Measurements from ENCODE around the gene CES1.
"Not testable (repeated sequence)": the region's sequence is repeated elsewhere in the genome, so short reads cannot be mapped to it uniquely, and the experiment has no call there.

Gene CES1

DNA sequence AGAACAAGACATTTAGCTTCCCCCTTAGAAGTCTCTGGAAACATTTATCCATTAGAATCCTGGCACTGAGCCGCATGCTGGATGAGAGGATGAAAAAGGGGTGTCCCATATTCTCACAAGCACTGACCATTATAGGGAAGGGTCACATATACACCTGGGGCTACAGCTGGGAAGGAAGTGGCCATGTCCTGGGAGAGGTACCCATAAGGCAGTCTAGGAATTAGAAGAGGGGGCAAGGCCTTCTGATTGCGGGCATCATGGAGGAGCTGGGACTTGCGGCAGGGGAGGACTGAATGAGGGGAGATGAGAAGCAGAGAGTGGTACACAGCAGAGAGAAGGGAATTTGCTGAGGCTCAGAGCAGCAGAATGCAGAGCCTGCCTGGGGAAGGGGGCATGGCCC is 3.7 kb downstream of the CES1 start:
- not testable (repeated sequence) for DNase-seq

GRCh38 chr16:55828680-55829079 is 4.2 kb downstream of the CES1 start:
- DNase-seq, result no peak

- DNase-seq, result no peak
Observed at GRCh38 chr16:55825115-55825728, 7.7 kb downstream of the CES1 start.

DNA sequence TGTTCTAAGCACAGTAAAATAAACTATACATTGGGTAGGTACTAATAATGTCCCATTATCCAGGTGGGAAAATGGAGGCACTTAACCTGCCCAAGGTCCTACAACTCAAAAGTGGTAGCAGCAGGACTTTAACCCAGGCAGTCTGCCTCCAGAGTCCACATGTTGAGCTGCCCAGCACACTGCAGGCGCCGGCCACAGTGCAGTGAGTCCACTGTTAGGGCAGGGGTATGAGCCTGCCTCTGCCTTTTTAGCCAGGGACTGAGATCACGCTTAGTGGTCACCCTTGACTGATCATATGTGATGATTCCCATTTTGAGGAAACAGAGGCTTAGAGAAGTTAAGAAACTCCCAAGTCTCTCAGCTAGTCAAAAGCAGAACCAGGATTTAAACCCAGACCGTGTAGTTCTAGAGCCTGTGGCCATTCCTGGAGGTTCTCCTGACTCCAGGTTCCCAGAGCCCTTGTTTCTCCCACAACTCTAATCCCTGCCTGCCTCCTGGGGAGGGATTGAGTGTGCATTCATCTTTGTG is 8.4 kb downstream of the CES1 start:
- DNase-seq, result no peak

GRCh38 chr16:55822280-55822810 is 10.6 kb downstream of the CES1 start:
- DNase-seq, result no peak

- no peak for DNase-seq
Observed at GRCh38 chr16:55821210-55821609, 11.7 kb downstream of the CES1 start.

DNA sequence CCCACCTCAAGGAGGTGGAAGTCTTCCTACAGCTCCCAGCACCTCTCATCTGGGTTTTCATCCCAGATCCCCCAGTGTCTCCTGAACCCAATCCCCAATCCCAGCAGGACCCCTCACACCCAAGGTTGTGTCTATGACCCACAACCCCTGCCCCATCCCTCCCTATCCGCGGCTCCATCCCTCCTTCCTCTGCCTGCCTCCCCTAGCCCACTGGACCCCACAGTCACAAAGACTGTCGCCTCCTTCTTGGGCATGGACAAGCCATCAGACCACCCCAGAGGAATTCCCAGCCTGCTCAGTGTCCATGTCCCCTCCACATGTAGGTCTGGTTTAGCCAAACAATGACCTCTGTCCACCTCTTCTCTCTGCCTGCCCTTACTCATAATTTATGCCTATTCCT is 12.3 kb downstream of the CES1 start:
- DNase-seq, result no peak

DNA sequence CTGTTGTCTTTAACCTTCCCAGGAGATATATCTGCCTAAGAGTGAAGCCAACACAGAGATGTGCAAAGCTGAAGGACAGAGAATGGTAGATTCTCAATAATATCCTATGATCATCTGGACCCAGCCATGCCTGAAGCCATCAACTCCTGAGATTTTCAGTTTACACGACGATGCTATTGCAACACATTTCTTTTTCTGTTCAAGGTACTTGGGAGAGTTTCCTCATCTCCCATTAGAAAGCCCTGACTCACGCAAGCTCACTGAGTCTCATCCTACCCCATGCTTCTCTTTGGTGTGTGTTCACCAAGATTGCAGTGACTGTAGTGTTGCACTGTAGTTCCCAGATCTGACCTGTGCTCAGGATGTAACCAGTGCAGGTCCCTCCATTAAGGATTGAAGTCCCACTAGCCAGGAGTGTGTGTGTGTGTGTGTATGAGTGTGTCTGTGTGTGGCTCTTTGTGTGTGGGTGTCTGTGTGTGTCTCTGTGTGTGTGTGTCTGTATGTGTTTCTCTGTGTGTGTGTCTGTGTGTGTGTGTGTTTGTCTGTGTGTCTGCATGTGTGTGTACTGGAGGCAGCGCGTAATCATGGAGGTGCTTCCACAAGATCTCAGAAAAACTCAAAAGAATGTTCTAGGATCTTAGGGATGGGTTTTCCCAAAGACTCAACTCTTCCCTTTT is 15.5 kb downstream of the CES1 start:
- DNase-seq, result no peak

DNA sequence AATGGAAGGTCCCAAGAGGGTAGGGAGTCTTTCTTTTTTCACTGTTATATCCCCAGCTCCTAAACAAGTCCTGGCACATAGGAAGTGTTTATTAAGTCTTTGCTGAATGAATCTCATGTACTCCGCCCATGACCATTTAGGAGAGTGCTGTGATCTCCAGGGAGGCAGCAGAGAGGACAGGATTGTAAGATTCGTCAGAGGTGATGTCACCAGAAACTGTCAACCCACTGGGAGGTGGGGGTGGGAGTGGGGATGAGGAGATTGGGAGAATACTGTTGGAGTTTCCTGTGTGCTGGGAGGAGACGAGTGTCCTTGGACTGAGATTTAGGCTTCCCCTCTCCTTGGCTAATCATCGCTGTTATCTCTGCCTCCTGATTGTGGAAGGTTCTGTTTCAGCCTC is 16.7 kb downstream of the CES1 start:
- not testable (repeated sequence) for DNase-seq

DNA sequence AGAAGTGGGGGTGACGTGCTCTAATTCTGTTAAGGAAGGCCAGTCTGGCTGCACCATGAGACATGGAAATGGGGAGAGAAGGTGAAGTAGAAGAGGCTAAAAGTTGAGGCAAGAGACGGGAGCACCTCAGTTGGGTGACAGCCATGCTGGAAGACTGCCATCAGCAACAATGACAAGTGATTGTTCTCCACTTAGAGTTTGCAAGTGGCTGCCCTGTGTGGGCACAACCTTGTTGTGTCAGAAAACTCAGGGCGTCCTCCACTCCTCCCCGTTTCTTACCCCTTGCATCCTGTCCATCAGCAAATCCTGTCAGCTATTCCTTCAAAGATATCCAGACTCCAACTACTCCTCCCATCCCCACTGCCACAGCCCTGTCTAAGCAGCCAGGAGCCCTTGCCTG is 17.6 kb downstream of the CES1 start:
- no peak for DNase-seq

DNA sequence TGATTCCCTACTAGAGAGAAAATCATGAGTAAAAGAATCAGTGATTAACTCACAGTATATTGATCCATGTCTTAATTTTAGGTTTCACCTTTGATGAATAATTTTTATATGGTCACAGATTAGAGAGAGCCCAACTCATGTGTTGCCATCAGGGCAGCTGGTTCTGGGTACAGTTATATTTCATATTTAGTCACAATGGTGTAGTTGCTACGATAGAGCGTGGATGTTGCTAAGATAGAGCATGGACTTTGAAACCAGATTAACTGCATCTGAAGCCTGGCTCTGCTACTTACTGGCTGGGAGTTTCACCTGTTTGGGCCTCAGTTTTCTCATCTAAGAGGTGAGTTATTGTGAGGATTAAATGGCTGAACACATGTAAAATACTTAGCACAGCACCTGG is 18.7 kb downstream of the CES1 start:
- not testable (repeated sequence) for DNase-seq

- not testable (repeated sequence) for DNase-seq
Observed at GRCh38 chr16:55813730-55814129, 19.2 kb downstream of the CES1 start.

DNA sequence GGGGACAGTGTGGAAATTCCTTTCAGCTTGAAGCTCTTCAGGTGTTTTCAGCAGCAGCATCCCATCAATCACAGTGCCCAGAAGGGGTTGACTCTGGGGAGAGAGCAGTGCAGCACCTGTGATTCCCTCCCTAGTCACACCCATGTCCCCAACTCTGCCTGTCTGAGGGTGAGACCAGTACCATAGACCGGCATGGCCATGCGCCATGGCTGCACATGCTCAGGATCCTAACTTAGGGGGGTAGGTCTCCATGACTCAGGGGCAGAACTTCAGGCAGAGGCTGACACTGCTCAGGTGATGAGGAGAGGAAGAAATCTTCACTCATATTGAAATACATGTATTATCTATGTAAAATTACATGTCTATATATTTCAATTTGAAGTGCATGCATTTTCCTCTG is 19.9 kb downstream of the CES1 start:
- no peak for DNase-seq

GRCh38 chr16:55811811-55812210 is 21.1 kb downstream of the CES1 start:
- DNase-seq, result no peak

GRCh38 chr16:55810451-55810961 is 22.4 kb downstream of the CES1 start:
- no peak for DNase-seq

DNA sequence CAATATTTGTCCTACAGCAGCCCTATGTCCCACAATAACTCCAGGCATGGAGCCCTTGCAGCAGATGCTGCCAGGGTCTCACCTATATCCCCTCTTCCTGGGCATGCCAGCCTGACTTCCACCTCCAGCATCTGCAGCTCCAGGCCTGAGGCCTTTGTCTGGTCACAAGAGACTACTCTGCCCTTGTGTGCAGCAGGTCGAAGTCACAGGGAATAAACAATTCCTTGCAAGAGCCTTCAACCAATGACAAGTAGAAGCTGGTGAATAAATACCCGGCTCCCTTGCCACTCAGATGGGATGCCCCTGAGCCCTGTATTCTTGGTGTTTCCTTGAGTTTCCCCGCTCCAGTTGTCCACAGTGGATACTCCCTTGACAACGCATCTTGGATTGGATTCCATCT is 23.0 kb downstream of the CES1 start:
- DNase-seq, result no peak

GRCh38 chr16:55809386-55809785 is 23.5 kb downstream of the CES1 start:
- no peak for DNase-seq

DNA sequence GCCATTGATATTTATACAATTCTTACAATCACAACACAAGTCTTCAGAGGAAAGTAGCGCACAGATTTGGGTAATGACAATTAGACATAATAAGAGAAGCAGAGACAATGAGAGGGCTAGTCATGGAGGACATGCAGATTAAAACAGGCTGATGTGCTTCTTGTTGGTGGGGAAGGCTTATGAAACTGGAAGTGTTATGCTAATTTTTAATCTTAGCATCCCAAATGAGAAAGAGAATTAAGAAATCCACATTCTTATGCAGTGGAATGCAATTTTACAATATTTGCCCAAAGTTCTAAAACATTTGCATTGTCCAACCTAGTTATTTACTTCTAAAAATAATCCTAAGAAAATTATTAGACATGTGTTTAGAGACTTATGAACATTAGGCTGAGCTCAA is 24.6 kb downstream of the CES1 start:
- DNase-seq, result not testable (repeated sequence)

- DNase-seq, result not testable (repeated sequence)
Observed at GRCh38 chr16:55805104-55805503, 27.8 kb downstream of the CES1 start.

DNA sequence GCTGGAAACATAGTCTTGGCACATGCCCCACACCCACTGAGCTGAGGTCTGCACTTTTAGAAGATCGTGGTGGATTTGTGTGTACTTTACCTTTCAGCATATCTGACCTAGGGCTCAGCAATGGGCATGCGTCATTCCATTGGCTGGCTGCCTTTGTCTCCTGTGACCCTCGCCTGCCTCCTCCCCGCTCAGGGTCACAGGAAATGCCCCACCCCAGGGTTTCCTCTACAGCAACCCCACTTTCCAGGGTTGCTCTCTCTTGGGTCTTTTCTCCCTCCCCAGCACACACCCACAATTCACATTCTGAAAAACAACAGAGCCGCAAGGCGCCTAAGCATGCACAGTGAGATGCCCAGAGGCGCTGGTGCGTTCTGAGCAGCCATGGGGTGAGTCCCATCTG is 29.2 kb downstream of the CES1 start:
- DNase-seq, result not testable (repeated sequence)

- not testable (repeated sequence) for DNase-seq
Observed at GRCh38 chr16:55792934-55793374, 39.9 kb downstream of the CES1 start.

- not testable (repeated sequence) for DNase-seq
Observed at GRCh38 chr16:55791512-55791911, 41.4 kb downstream of the CES1 start.

DNA sequence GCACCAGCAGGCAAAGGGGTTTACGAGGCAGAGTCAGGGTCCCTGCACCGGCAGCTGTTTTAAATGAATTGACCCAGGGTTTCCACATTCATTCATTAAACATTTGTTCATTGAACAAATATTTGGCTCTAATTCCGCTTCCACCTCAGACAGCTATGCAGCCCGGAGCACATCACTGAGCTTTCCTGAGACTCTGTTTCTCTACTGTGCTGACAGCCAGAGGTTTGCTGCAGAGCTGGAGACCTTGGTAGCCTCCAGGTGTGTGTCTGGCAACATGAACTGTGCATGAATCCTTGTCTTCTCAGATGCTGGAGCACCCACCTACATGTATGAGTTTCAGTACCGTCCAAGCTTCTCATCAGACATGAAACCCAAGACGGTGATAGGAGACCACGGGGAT is 42.7 kb downstream of the CES1 start:
- not testable (repeated sequence) for DNase-seq

GRCh38 chr16:55782793-55783091 is 50.2 kb downstream of the CES1 start:
- DNase-seq, result not testable (repeated sequence)
